Erythroblast (primary cell): ENCODE measurements around the gene ZNF804A.

Experiments used
- GATA1 ChIP-seq: IDR thresholded peaks from 2 replicates; pipeline ENCODE4 v1.6.1; 2011; ENCODE audit warnings: low read depth, mild to moderate bottlenecking, control low read depth, low read length, moderate library complexity
- POLR2A ChIP-seq: IDR thresholded peaks from 2 replicates; pipeline ENCODE4 v1.6.1; 2011; ENCODE audit warnings: mild to moderate bottlenecking, low read length

DNA sequence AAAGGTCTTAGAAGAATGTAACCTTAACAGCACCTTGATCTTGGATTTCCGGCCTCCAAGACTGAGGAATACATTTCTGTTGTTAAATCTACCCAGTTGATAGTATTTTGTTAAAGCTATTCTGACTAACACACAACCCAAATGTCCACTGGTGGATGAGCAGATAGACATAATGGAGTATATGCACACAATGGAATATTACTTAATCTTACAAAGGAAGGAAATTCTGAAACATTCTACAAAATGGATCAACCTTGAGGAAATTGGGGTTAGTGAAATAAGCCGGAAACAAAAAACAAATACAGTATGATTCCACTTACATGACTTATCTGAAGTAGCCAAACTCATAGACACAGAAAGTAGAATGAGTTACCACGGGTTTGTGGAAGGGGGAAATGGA, 168.7 kb downstream of the ZNF804A start:
- TF ChIP-seq POLR2A (no peak), GATA1 (no peak)
